NCI-H2107 treated with DMSO at 0.1 percent for 48 hours (cell line): ENCODE results near the gene ARHGAP12.
A peak's percentile ranks its signal among the peaks of the same experiment; 100 is the strongest.

Experiments
- DNase-seq: peaks from one replicate; lab custom pipeline; 2025; ENCODE audit not compliant: unreplicated experiment; lab: John Stamatoyannopoulos, UW

ARHGAP12 gene

GRCh38 chr10:31822616-31823318 is 105.9 kb downstream of the ARHGAP12 start:
- DNase-seq, result no peak

GRCh38 chr10:31822150-31822549 is 106.5 kb downstream of the ARHGAP12 start:
- DNase-seq, result no peak

GRCh38 chr10:31820778-31821369 is 107.8 kb downstream of the ARHGAP12 start:
- no peak for DNase-seq

DNA sequence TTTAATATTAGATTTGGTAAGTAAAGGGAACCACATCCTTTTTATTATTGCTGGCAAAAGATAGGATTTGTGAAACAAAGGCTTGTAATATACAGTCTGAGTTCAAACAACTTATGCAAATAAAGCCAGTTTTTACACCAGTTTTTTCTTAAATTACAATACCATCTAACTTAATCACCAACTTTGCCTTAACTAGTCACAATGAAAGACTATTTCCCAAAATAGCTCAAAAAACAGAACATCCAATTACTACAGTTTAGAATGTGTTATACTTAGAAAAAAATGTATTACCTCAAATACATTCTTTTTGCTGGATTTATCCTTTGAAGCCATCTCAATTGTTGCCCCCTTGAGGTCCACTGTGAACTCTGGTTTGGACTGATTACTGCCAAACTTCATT is 108.5 kb downstream of the ARHGAP12 start:
- no peak for DNase-seq

DNA sequence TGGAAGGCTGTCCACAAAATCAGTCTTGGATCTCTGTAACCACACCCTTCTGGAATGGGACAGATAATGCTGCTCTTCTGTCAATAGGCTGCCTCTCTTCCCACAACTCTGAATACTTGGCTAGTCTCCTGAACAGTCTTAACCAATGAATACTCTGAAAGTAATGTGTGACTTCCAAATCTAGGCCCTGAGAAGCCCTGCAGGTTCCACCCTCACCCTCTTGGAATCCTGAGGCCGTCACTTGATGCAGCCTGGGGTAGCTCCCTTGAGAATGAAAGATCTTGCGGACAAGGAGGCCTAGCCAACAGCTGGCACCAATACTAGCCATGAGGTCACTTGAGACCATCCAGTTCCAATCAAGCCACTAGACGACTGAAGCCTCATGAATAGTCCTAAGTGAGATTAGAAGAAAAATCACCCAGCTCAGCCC is 109.2 kb downstream of the ARHGAP12 start:
- DNase-seq, result no peak

GRCh38 chr10:31816318-31816717 is 112.3 kb downstream of the ARHGAP12 start:
- no peak for DNase-seq

GRCh38 chr10:31808258-31809218 is 120.1 kb downstream of the ARHGAP12 start:
- DNase-seq, result peak; percentile 4

GRCh38 chr10:31804352-31804810 is 124.2 kb downstream of the ARHGAP12 start:
- no peak for DNase-seq

- DNase-seq, result no peak
Measured at GRCh38 chr10:31803606-31804351, 124.9 kb downstream of the ARHGAP12 start.

DNA sequence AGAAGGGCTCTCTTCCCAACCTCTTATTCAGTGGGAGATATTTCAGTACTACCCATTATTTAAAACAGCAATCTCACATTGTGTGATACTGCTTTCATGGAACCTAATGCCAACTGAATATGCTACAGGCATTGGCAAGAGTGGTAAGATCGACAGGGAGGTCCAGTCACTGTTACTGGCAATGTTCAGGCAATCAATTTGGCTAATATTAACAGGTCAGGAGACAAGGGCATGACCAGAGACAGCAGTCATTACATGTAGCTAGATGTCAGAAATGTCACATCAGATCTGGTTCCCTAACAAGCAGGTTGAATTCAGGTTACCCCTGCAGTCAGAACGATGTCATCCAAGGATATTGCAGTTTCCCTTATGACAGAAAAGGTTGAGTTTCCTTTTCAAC is 129.4 kb downstream of the ARHGAP12 start:
- no peak for DNase-seq

DNA sequence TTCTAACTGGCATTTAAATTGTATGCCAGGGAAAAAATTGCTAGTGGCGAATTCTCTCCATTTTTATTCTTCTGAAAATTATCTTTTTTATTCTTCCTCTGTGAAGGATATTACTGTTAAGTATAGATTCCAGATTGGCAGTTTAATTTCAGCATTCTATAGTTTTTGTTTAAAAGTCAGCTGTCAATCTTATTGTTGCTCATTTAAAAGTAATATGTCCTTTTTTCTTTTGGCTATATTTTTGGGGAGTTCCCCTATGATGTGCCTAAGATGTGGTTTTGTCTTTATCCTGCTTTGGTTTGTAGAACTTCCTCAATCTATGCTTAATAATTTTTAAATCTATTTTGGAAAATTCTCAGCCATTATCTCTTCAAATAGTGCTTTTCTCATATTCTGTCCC is 135.9 kb downstream of the ARHGAP12 start:
- no peak for DNase-seq

DNA sequence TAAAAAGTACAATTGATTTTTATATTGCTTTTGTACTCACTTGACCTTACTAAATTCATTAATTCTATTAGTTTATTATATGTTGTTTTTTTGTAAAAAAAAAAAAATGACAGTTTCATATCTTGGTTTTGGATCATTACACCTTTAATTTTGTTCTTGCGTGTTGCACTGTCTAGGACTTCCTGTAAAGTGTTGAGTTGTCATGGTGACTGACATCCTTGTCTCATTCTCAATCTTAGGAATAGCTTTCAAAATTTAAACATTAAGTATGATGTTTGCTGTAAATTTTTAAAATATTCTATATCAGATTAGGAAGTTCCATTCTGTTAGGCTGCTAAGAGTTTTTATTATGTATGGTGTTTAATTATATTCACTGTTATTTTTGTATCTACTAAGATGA is 139.1 kb downstream of the ARHGAP12 start:
- DNase-seq, result no peak

- no peak for DNase-seq
Measured at GRCh38 chr10:31782701-31783100, 145.9 kb downstream of the ARHGAP12 start.

DNA sequence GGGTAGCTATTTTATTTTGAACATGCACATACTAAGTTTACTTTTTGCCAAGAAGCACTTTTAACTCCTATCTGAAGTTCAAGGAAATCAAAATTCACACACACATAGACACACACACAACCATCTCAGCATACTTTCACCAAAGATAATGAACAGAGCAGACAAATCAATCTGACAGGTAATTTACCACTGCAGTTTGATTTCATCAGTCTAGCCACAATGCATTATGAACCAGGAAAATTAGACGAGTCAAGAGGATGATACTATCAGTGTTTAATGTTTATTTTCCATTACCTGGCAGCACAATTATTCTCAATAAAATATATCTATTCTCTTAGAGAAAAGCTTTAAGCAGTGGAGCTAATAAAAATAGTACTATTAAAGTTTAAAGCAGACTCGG is 147.9 kb downstream of the ARHGAP12 start:
- no peak for DNase-seq

DNA sequence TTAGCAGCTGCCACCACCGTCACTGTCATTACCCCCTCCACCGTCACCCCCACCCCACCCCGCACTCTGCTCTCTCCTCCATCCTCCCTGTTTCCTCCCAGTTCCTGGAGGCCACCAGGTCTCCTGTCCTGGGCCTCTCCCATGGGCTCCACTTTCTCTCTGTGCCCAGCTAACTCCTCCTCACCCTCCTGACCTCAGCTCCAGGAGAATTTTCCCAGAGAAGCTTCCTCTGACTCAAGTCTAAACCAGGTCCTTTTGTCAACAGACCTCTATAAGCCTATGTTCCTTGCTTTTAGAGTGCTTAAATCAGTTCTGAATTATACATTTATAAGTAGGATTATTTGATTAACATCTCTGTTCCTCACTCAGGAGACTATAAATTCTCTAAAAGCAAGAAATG is 150.0 kb downstream of the ARHGAP12 start:
- no peak for DNase-seq

DNA sequence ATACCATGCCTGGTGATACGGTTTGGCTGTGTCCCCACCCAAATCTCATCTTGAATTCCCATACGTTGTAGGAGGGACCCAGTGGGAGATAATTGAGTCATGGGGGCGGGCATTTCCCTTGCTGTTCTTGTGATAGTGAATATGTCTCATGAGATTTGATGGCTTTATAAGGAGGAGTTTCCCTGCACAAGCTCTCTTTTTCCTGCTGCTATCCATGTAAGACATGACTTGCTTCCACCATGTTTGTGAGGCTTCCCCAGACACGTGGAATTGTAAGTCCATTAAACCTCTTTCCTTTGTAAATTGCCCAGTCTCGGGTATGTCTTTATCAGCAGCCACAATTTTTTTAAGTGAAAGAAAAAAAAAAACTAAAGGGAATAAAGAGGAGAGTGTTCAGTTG is 152.5 kb downstream of the ARHGAP12 start:
- DNase-seq, result no peak

- DNase-seq, result no peak
Measured at GRCh38 chr10:31774928-31775650, 153.5 kb downstream of the ARHGAP12 start.

DNA sequence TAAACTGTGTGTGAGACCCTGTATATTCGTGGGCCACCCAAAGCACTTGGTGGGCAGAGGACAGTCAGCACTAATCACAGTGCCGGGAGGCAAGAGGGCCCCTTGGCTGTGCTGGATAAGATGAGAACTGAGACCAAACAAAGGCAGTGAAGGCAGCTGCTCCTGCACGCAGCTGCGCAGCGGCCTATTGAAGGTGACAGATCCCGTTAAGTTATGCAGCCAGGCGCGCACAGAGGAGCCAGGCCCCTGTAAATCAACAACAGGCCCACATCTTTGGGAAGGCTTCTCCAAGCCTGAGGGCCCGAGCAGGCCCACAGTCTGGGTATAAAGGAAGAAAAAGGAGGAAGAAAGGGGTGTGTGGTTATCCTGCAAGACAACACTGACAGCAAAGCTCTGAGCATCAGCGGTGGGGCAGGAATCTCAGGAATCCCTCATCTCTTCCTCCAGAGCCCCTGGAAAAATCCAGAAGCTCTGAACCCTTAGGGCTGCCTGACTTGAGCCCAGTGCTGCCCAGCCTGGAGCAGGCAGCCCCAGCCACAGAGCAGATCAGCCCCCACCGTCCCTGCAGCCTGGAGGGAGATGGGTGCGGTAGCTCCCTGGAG is 154.2 kb downstream of the ARHGAP12 start:
- peak; percentile 44 for DNase-seq

- no peak for DNase-seq
Measured at GRCh38 chr10:31773749-31774298, 154.8 kb downstream of the ARHGAP12 start.
